ENCODE data around the gene RABGAP1L. TPM values are rescaled to one million over a fixed set of nuclear protein-coding genes. Genes with fewer than 3 reads are reported as not detected.
"Not testable (repeated sequence)": the region's sequence is repeated elsewhere in the genome, so short reads cannot be mapped to it uniquely, and the experiment has no call there.

Gene RABGAP1L
- total and polyA plus RNA-seq, 12 donors, result 13.0 to 167 (median 109) TPM

DNA sequence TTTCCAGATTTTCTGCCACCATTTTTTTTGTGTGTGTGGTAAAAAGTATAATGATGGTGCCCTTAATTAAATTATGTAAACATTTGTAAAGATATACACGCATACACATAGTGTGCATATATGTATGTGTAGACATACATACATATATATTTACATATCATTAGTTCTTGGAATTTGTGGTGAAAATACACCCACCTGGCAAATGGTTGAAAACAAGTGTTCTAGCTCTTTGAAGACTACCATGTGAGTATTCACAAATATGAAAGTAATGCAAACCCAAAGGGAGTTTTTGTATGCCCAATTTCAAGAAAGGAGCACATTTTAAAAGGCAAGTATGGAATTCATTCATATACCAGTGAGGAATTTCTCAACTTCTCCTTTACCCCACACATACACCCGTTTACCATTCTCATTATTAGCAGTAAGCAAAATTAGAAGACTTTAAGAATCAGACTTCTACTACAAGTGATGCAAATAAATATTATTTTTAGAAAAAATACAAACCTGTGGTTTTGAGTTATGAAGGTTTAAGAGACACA is 8.0 kb downstream of the RABGAP1L start:
- DNase-seq, result no peak
- Histone ChIP-seq H3K4me3 (no peak overlapping the region), H3K27ac (peak overlapping the region in 9 of 10 donors; percentile 7 to 86 (median 72)), H3K36me3 (no peaks in the 10 kb centered on the region), H3K9me3 (no peaks in the 10 kb centered on the region), H3K27me3 (no peaks in the 10 kb centered on the region), H3K4me1 (peaks cover 4 to 73% (median 36%) of the 10 kb centered on the region in 9 donors)
- TF ChIP-seq, protein P1, sequence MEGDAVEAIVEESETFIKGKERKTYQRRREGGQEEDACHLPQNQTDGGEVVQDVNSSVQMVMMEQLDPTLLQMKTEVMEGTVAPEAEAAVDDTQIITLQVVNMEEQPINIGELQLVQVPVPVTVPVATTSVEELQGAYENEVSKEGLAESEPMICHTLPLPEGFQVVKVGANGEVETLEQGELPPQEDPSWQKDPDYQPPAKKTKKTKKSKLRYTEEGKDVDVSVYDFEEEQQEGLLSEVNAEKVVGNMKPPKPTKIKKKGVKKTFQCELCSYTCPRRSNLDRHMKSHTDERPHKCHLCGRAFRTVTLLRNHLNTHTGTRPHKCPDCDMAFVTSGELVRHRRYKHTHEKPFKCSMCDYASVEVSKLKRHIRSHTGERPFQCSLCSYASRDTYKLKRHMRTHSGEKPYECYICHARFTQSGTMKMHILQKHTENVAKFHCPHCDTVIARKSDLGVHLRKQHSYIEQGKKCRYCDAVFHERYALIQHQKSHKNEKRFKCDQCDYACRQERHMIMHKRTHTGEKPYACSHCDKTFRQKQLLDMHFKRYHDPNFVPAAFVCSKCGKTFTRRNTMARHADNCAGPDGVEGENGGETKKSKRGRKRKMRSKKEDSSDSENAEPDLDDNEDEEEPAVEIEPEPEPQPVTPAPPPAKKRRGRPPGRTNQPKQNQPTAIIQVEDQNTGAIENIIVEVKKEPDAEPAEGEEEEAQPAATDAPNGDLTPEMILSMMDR (IDR thresholded peaks at IDR 0.05), result no peak
- 93 to 94% methylated on average over 2 of the region's 2 CpGs for WGBS, 2 donors
- no peak for ATAC-seq
- intact Hi-C loops (cut with DNase I), result loop anchor here in 1 of 10 donors (5.0 kb wide), 1 partner anchor 40 kb away; no protein-coding TSS in a partner anchor

DNA sequence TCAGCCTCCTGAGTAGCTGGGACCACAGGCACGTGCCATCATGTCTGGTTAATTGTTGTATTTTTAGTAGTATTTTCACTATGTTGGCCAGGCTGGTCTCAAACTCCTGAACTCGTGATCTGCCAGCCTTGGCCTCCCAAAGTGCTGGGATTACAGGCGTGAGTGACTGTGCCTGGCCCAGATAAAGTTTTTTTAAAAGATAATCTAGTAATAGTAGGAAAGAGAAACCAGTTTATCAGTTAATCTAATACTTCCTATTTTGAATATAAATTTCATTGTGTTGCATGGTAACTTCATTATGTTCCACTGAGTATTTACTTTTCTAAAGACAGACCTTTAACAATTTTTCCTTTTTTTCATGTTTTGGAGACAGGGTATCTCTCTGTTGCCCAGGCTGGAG is 10.0 kb downstream of the RABGAP1L start:
- intact Hi-C loops (cut with DNase I), result loop anchor here in 1 of 10 donors (5.0 kb wide), 1 partner anchor 38 kb away; no protein-coding TSS in a partner anchor
- peak overlapping the region in 3 of 10 donors; percentile 41 to 86 (median 83) for H3K27ac ChIP-seq

DNA sequence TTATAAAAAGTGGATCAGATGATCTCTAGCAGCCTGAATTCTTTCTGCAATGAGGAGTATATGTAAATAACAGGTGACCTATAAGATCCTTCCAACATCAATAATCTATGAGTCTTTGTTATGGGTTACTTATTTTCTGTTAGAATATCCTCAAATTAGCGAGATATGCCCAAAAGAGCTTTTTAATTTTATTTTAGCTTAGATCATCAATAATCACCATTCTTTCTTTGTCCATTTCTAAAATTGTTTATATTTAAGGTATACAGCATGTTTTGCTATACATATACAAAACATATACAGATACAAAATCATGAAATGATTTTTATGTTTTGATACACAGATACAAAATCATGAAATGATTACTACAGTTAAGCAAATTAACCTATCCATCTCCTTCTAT is 11.8 kb downstream of the RABGAP1L start:
- Histone ChIP-seq H3K27ac (peak overlapping the region in 1 of 10 donors; percentile 83), H3K27me3 (no peaks in the 10 kb centered on the region), H3K36me3 (no peaks in the 10 kb centered on the region), H3K9me3 (no peaks in the 10 kb centered on the region), H3K4me3 (no peak overlapping the region), H3K4me1 (peaks cover 4 to 64% (median 17%) of the 10 kb centered on the region in 9 donors)
- DNase-seq (no peak), ATAC-seq (no peak)
- WGBS, 2 donors, result 95 to 97% methylated on average over 1 of the region's 1 CpG
- TF ChIP-seq, protein P1 (IDR thresholded peaks at IDR 0.05), result no peak
- intact Hi-C loops (cut with DNase I), result no loop called here

More for the DNA sequence above, 10.0 kb downstream of the RABGAP1L start:
- no peaks in the 10 kb centered on the region for H3K27me3 ChIP-seq
- WGBS, 2 donors, result 64 to 65% methylated on average over 3 of the region's 3 CpGs
- H3K9me3 ChIP-seq, result no peaks in the 10 kb centered on the region
- no peak for DNase-seq
- peaks cover 4 to 77% (median 30%) of the 10 kb centered on the region in 9 donors for H3K4me1 ChIP-seq
- H3K4me3 ChIP-seq, result no peak overlapping the region
- TF ChIP-seq, protein P1 (IDR thresholded peaks at IDR 0.05), result no peak
- ATAC-seq, result no peak
- H3K36me3 ChIP-seq, result no peaks in the 10 kb centered on the region

DNA sequence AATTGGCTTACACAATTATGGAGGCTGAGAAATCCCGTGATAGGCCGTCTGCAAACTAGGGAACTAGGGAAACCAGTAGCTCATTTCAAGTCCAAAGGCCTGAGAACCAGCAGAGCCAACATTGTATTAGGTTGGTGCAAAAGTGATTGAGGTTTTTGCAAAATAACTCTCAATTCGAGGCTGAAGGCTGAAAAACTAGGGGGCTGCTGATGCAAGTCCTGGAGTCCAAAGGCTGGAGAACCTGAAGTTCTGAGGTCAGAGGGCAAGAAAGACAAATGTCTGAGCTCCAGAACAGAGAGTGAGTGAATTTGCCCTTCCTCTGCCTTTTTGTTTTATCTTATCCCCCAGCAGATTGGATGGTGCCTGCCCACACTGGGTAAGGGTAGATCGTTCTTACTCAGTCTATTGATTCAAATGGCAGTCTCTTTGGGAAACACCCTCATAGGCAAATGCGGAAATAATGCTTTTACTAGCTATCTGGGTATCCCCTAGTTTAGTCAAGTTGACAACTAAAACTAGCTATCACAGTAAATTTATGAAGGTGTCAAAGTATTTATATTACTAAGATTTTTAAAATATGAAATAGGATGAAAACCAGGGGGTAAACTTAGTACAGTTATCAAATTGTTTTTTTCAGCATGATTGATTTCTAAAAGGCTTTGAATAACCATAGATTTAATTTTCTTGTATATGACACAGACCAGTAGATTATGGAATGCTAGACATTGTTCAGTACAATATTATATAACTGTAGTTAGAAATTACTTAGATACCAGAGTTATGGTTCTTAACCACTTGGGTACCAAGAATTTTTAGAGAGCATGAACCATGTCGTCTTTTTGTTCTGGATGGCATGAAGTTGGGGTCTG is 15.4 kb downstream of the RABGAP1L start:
- Histone ChIP-seq H3K27ac (no peak overlapping the region), H3K9me3 (peaks cover 0 to 16% (median 0%) of the 10 kb centered on the region in 11 donors), H3K36me3 (no peaks in the 10 kb centered on the region), H3K4me3 (no peak overlapping the region), H3K4me1 (peaks cover 0 to 28% (median 4%) of the 10 kb centered on the region in 9 donors), H3K27me3 (no peaks in the 10 kb centered on the region)
- intact Hi-C loops (cut with DNase I), result no loop called here
- no peak for DNase-seq
- ATAC-seq, result no peak
- TF ChIP-seq, protein P1 (IDR thresholded peaks at IDR 0.05), result no peak
- 72 to 83% methylated on average over 6 of the region's 6 CpGs for WGBS, 2 donors

DNA sequence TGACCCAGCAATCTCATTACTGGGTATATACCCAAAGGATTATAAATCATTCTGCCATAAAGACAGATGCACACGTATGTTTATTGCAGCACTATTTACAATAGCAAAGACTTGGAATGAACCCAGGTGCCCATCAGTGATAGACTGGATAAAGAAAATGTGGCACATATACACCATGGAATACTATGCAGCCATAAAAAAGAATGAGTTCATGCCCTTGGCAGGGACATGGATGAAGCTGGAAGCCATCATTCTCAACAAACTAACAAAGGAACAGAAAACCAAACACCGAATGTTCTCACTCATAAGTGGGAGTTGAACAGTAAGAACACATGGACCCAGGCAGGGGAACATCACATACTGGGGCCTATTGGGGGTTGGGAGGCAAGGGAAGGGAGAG is 19.1 kb downstream of the RABGAP1L start:
- H3K4me1 ChIP-seq, result peaks cover 0 to 35% (median 0%) of the 10 kb centered on the region in 9 donors
- intact Hi-C loops (cut with DNase I), result not testable (repeated sequence)

More for the DNA sequence above, 19.1 kb downstream of the RABGAP1L start:
- not testable (repeated sequence) for DNase-seq, H3K36me3 ChIP-seq, H3K27me3 ChIP-seq, H3K4me3 ChIP-seq, H3K27ac ChIP-seq, ATAC-seq
- H3K9me3 ChIP-seq, result peaks cover 0 to 16% (median 0%) of the 10 kb centered on the region in 11 donors
- WGBS, 2 donors, result 97 to 99% methylated on average over 2 of the region's 2 CpGs
